Endothelial cell of umbilical vein (primary cell): ENCODE data around the gene DCK. TPM values are rescaled to one million over a fixed set of nuclear protein-coding genes. Genes with fewer than 3 reads are reported as not detected.

Source experiments
- BruUV-seq: library from RNA; stranded (reverse); fragments of 400-500 nt; replicated peaks from 2 replicates; lab custom pipeline; 2021; lab: Mats Ljungman, UMichigan
- CTCF ChIA-PET: fragments of 300-600, 350-600 bp; sonication (Branson Sonifier 250); formaldehyde crosslinking; loops from one replicate; lab custom pipeline; 2021; ENCODE audit warnings: antibody characterized with exemption, inconsistent platforms; lab: Charles Lee
- POLR2A ChIA-PET: fragments of 300-600, 350-600 bp; sonication (Branson Sonifier 250); formaldehyde crosslinking; loops from one replicate; lab custom pipeline; 2021; ENCODE audit warnings: antibody characterized with exemption, inconsistent platforms; lab: Charles Lee
- DNase-seq: peaks from one replicate; pipeline ENCODE4 v3.0.0-alpha.2; 2011; ENCODE audit warnings: low read depth, low spot score
- FAIRE-seq: peaks from 2 replicates; lab custom pipeline; 2011; peaks lifted over from hg19 to GRCh38; lab: Jason Lieb, UNC
- H2AFZ ChIP-seq: 2 replicates; pipeline ENCODE4 v1.6.0; 2012; ENCODE audit warnings: low read depth, low read length, control low read depth, inconsistent platforms
- H3K27ac ChIP-seq: 2 replicates; pipeline ENCODE4 v1.5.1; 2011; ENCODE audit warnings: low read depth, mild to moderate bottlenecking, control low read depth, low read length, moderate library complexity; ENCODE audit not compliant: insufficient read depth
- H3K27me3 ChIP-seq, 2 experiments: 2 replicates each; pipeline versions ENCODE4 v1.6.0 to v1.6.1; 2011; ENCODE audit warnings: low read length in 2 of 2, mixed read lengths in 1 of 2; ENCODE audit not compliant: control insufficient read depth in 2 of 2, insufficient read depth in 2 of 2
- H3K36me3 ChIP-seq, 2 experiments: 2 replicates in 1 of 2; 3 replicates in 1 of 2; pipeline ENCODE4 v1.5.1; 2011; ENCODE audit warnings: low read length in 2 of 2, mild to moderate bottlenecking in 1 of 2, moderate library complexity in 1 of 2; ENCODE audit not compliant: control insufficient read depth in 2 of 2, insufficient read depth in 2 of 2; ENCODE audit errors: extremely low read depth in 1 of 2
- H3K4me1 ChIP-seq: 3 replicates; pipeline ENCODE4 v1.5.1; 2011; ENCODE audit warnings: mild to moderate bottlenecking, low read length; ENCODE audit not compliant: control insufficient read depth, insufficient read depth; ENCODE audit errors: extremely low read depth
- H3K4me2 ChIP-seq: 2 replicates; pipeline ENCODE4 v1.6.1; 2011; ENCODE audit warnings: low read length, control low read depth, mixed read lengths; ENCODE audit not compliant: insufficient read depth
- H3K4me3 ChIP-seq, 3 experiments: fragments of 200-600 bp in 1 of 3; sonication (generic), shearing (Covaris generic) in 1 of 3; replicated peaks in 1 of 3; 2 replicates each; pipeline ENCODE4 v1.5.1; 2011 to 2016; ENCODE audit warnings: control low read depth in 3 of 3, low read length in 3 of 3, mild to moderate bottlenecking in 2 of 3, inconsistent platforms in 1 of 3, low read depth in 1 of 3, moderate library complexity in 1 of 3; ENCODE audit not compliant: insufficient read depth in 1 of 3
- H3K79me2 ChIP-seq: 2 replicates; pipeline ENCODE4 v1.6.0; 2012; ENCODE audit warnings: low read length, inconsistent platforms; ENCODE audit not compliant: control insufficient read depth, insufficient read depth
- H3K9ac ChIP-seq: replicated peaks from 2 replicates; pipeline ENCODE3; 2011; ENCODE audit warnings: low read length, control low read depth; ENCODE audit not compliant: insufficient read depth; ENCODE audit errors: extremely low read depth
- H3K9me1 ChIP-seq: replicated peaks from 3 replicates; pipeline ENCODE4 v1.6.0; 2011; ENCODE audit warnings: mild to moderate bottlenecking, low read length; ENCODE audit not compliant: control insufficient read depth, insufficient read depth; ENCODE audit errors: extremely low read depth
- H3K9me3 ChIP-seq: replicated peaks from 2 replicates; pipeline ENCODE4 v1.5.1; 2012; ENCODE audit warnings: low read length, inconsistent platforms; ENCODE audit not compliant: control insufficient read depth, insufficient read depth
- H4K20me1 ChIP-seq: replicated peaks from 2 replicates; pipeline ENCODE3; 2011; ENCODE audit warnings: mild to moderate bottlenecking, low read length; ENCODE audit not compliant: control insufficient read depth, insufficient read depth; ENCODE audit errors: extremely low read depth
- CTCF ChIP-seq, 2 donors: IDR thresholded peaks; 1 replicate in 1 of 2; 2 replicates in 1 of 2; pipeline ENCODE4 v1.5.1; 2011; ENCODE audit warnings: low read length in 2 of 2, mild to moderate bottlenecking in 2 of 2, moderate library complexity in 2 of 2, control low read depth in 1 of 2, inconsistent platforms in 1 of 2, low read depth in 1 of 2; ENCODE audit not compliant: insufficient read depth in 1 of 2; ENCODE audit errors: extremely low read depth in 1 of 2
- EZH2 ChIP-seq: IDR thresholded peaks from 2 replicates; pipeline ENCODE4 v1.6.1; 2012; ENCODE audit warnings: borderline replicate concordance, low read depth, mild to moderate bottlenecking, moderate library complexity, low read length, inconsistent platforms; ENCODE audit not compliant: severe bottlenecking
- FOS ChIP-seq: IDR thresholded peaks from 2 replicates; pipeline ENCODE4 v1.6.1; 2011; ENCODE audit warnings: mild to moderate bottlenecking, low read length, moderate library complexity, borderline replicate concordance; ENCODE audit not compliant: insufficient read depth
- GATA2 ChIP-seq: IDR thresholded peaks from 2 replicates; pipeline ENCODE4 v1.7.0; 2011; ENCODE audit warnings: low read depth, mild to moderate bottlenecking, moderate library complexity, mixed read lengths, low read length; ENCODE audit not compliant: insufficient read length, insufficient read depth
- JUN ChIP-seq: IDR thresholded peaks from 2 replicates; pipeline ENCODE4 v1.6.1; 2011; ENCODE audit warnings: borderline replicate concordance, low read depth; ENCODE audit not compliant: insufficient read length, insufficient read depth
- MAX ChIP-seq: IDR thresholded peaks from 2 replicates; pipeline ENCODE4 v1.6.1; 2011; ENCODE audit not compliant: insufficient read depth, insufficient read length
- MYC ChIP-seq: IDR thresholded peaks from one replicate; pipeline ENCODE4 v1.6.1; 2011; ENCODE audit warnings: mild to moderate bottlenecking, low read depth, low read length
- POLR2A ChIP-seq: IDR thresholded peaks from 2 replicates; pipeline ENCODE4 v1.6.1; 2012; ENCODE audit warnings: low read depth, mild to moderate bottlenecking, control low read depth, low read length
- POLR2AphosphoS5 ChIP-seq: IDR thresholded peaks from 2 replicates; pipeline ENCODE4 v1.6.1; 2012; ENCODE audit warnings: low read depth, mild to moderate bottlenecking, control low read depth, low read length, moderate library complexity; ENCODE audit not compliant: insufficient read depth
- dilution Hi-C: fragments of 300-500 bp; cut with MboI; formaldehyde crosslinking; loops from one replicate; pipeline ENCODE4 v1.15.0; 2019; ENCODE audit warnings: low sequenced_read_pairs; ENCODE audit not compliant: extremely low pct_ligation_motif_present
- intact Hi-C: fragments of 100-400 bp; cut with micrococcal nuclease; formaldehyde crosslinking; loops from one replicate; pipeline ENCODE4 v1.10.0; 2022
- polyA plus RNA-seq, 4 experiments: library from polyadenylated mRNA; depleted of rRNA in 3 of 4; stranded (reverse) in 3 of 4; unstranded in 1 of 4; fragments of >200 nt; gene quantifications; 2 replicates each; pipeline versions ENCODE4 v1.2.1 to v1.2.3, GENCODE V29; 2011 to 2012; ENCODE audit warnings: missing spikeins in 1 of 4
- total RNA-seq: library from RNA; stranded (reverse); gene quantifications from 2 replicates; pipeline ENCODE4 v1.2.3, GENCODE V29; 2021

DCK gene
- total and polyA plus RNA-seq, 2 donors (not counting 3 experiments of a cell fraction or from before 2014, with no cell fraction given) = 4.8 to 19.9 TPM

GRCh38 chr4:71052034-71052433, 58.6 kb downstream of the DCK start:
- Histone ChIP-seq H3K9me1 (no peaks in the 10 kb centered on the region), H3K27ac (no peak overlapping the region), H3K4me3 (no peak overlapping the region), H2AFZ (no peak overlapping the region), H3K9ac (no peak overlapping the region), H4K20me1 (no peaks in the 10 kb centered on the region), H3K36me3 (no peaks in the 10 kb centered on the region), H3K79me2 (no peaks in the 10 kb centered on the region), H3K9me3 (no peaks in the 10 kb centered on the region), H3K27me3 (no peaks in the 10 kb centered on the region), H3K4me2 (no peak overlapping the region), H3K4me1 (no peaks in the 10 kb centered on the region)
- no TSS peak for BruUV-seq
- dilution Hi-C loops (no loop called here), intact Hi-C loops (no loop called here)
- no peak for FAIRE-seq
- CTCF ChIA-PET = no interaction called here
- POLR2A ChIA-PET = no interaction called here
- DNase-seq = no peak
- TF ChIP-seq FOS = no peak
- TF ChIP-seq MAX = no peak
- TF ChIP-seq JUN = no peak
- no peak for TF ChIP-seq EZH2
- no peak for TF ChIP-seq CTCF (IDR thresholded peaks at IDR 0.05; ENCODE audit: extremely low read depth in 1 of 2, insufficient read depth in 1 of 2, low read depth in 1 of 2, low read length in 2 of 2)
- TF ChIP-seq POLR2AphosphoS5 = no peak
- no peak for TF ChIP-seq GATA2
- no peak for TF ChIP-seq POLR2A
- no peak for TF ChIP-seq MYC
